K562 (cell line): ENCODE measurements around the gene RHD. TPM values are rescaled to one million over a fixed set of nuclear protein-coding genes. Genes with fewer than 3 reads are reported as not detected.

Experiments used
- CCNT2 ChIP-seq: IDR thresholded peaks from 2 replicates; pipeline ENCODE4 v1.6.1; 2011; ENCODE audit warnings: borderline replicate concordance, low read depth, mild to moderate bottlenecking, moderate library complexity, mixed read lengths, low read length; ENCODE audit not compliant: insufficient read length; ENCODE audit errors: extremely low read depth
- FOXO4 ChIP-seq: fragments of 450-650 bp; formaldehyde crosslinking; IDR thresholded peaks from 2 replicates; pipeline ENCODE4 v1.4.0; 2020; ENCODE audit warnings: mild to moderate bottlenecking, moderate library complexity
- GTF2E2 ChIP-seq: fragments of 200-800 bp; sonication (Bioruptor generic); IDR thresholded peaks from 2 replicates; pipeline ENCODE4 v1.6.1; 2016; ENCODE audit warnings: missing genetic modification characterization, missing compliant biosample characterization
- HES1 ChIP-seq: fragments of 450-650 bp; IDR thresholded peaks from 2 replicates; pipeline ENCODE4 v1.6.1; 2016; ENCODE audit warnings: low read depth, mild to moderate bottlenecking, moderate library complexity
- HNRNPL ChIP-seq: fragments of 200-400 bp; formaldehyde crosslinking; IDR thresholded peaks from 2 replicates; pipeline ENCODE4 v1.6.1; 2017; ENCODE audit warnings: low read depth, mild to moderate bottlenecking, low read length
- MEF2A ChIP-seq: IDR thresholded peaks from 2 replicates; pipeline ENCODE4 v1.6.1; 2011; ENCODE audit warnings: low read depth, mild to moderate bottlenecking, low read length, moderate library complexity; ENCODE audit not compliant: control insufficient read depth
- SMARCC2 ChIP-seq: fragments of 450-650 bp; IDR thresholded peaks from 2 replicates; pipeline ENCODE4 v1.6.1; 2017; ENCODE audit warnings: antibody characterized with exemption, moderate library complexity, mild to moderate bottlenecking, low read depth
- SNIP1 ChIP-seq: fragments of 450-650 bp; IDR thresholded peaks from 2 replicates; pipeline ENCODE4 v1.7.1; 2017; ENCODE audit warnings: low read depth, mild to moderate bottlenecking
- UBTF ChIP-seq, 2 experiments: IDR thresholded peaks; 2 replicates each; pipeline ENCODE4 v1.6.1; 2012; ENCODE audit warnings: improper control_type of control experiment in 2 of 2, low read depth in 2 of 2, low read length in 2 of 2, borderline replicate concordance in 1 of 2
- WHSC1 ChIP-seq: IDR thresholded peaks from one replicate; pipeline ENCODE4 v1.6.1; 2012; ENCODE audit warnings: low read length, control low read depth, inconsistent platforms
- ZNF140 ChIP-seq: fragments of 250-450 bp; sonication (Bioruptor Pico); IDR thresholded peaks from 2 replicates; pipeline ENCODE4 v1.8.0; 2021; ENCODE audit warnings: moderate library complexity, mild to moderate bottlenecking, inconsistent platforms
- ZNF23 ChIP-seq: fragments of 250-450 bp; sonication (Bioruptor Pico); IDR thresholded peaks from 2 replicates; pipeline ENCODE4 v1.4.0; 2020; ENCODE audit warnings: mild to moderate bottlenecking
- ZNF282 ChIP-seq: sonication (generic); formaldehyde crosslinking; IDR thresholded peaks from 2 replicates; pipeline ENCODE4 v1.8.1; 2023; ENCODE audit warnings: missing genetic modification reagents
- ZNF408 ChIP-seq: fragments of 250-450 bp; sonication (Bioruptor Pico); IDR thresholded peaks from 2 replicates; pipeline ENCODE4 v1.4.0; 2020; ENCODE audit warnings: low read depth, mild to moderate bottlenecking, moderate library complexity
- ZNF444 ChIP-seq: fragments of 250-450 bp; sonication (Bioruptor Pico); IDR thresholded peaks from 2 replicates; pipeline ENCODE4 v1.4.0; 2020; ENCODE audit warnings: mild to moderate bottlenecking, moderate library complexity
- polyA plus RNA-seq, 8 experiments: library from polyadenylated mRNA; depleted of rRNA in 4 of 8; stranded (reverse) in 5 of 8; unstranded in 3 of 8; fragments of >200 nt; fragmentation: Nextera tagmentation in 2 of 8; fragmentation: Illumina TruSeq in 1 of 8; extraction: Ambion mirVana in 2 of 8; extraction: Trizol in 1 of 8; gene quantifications; 2 replicates each; pipeline versions ENCODE4 v1.2.1 to v1.2.3, GENCODE V29; 2011 to 2014; ENCODE audit warnings: inconsistent platforms in 1 of 8, missing spikeins in 1 of 8
- total RNA-seq, 7 experiments: library from RNA; depleted of rRNA in 6 of 7; stranded (reverse); fragments of >200 nt in 6 of 7; fragmentation: Illumina TruSeq in 2 of 7; extraction: Trizol in 2 of 7; gene quantifications; 2 replicates each; pipeline versions ENCODE4 v1.2.1 to v1.2.3, GENCODE V29; 2011 to 2021; ENCODE audit warnings: low replicate concordance in 1 of 7
- TF ChIP-seq, protein P1 (sequence below): sonication (generic); formaldehyde crosslinking; IDR thresholded peaks from 2 replicates; pipeline ENCODE4 v1.8.0; 2022; ENCODE audit warnings: mild to moderate bottlenecking, missing genetic modification reagents, borderline replicate concordance
- TF ChIP-seq, protein P2 (sequence below): fragments of 450-650 bp; IDR thresholded peaks from one replicate; pipeline ENCODE4 v1.6.1; 2018; ENCODE audit warnings: mild to moderate bottlenecking, moderate library complexity; ENCODE audit not compliant: partially characterized antibody

Gene RHD
- total and polyA plus RNA-seq, 9 of the 15 experiments (the other 6 are each of a cell fraction or from before 2014, with no cell fraction given), result 8.8 to 32.4 (median 15.0) TPM

DNA sequence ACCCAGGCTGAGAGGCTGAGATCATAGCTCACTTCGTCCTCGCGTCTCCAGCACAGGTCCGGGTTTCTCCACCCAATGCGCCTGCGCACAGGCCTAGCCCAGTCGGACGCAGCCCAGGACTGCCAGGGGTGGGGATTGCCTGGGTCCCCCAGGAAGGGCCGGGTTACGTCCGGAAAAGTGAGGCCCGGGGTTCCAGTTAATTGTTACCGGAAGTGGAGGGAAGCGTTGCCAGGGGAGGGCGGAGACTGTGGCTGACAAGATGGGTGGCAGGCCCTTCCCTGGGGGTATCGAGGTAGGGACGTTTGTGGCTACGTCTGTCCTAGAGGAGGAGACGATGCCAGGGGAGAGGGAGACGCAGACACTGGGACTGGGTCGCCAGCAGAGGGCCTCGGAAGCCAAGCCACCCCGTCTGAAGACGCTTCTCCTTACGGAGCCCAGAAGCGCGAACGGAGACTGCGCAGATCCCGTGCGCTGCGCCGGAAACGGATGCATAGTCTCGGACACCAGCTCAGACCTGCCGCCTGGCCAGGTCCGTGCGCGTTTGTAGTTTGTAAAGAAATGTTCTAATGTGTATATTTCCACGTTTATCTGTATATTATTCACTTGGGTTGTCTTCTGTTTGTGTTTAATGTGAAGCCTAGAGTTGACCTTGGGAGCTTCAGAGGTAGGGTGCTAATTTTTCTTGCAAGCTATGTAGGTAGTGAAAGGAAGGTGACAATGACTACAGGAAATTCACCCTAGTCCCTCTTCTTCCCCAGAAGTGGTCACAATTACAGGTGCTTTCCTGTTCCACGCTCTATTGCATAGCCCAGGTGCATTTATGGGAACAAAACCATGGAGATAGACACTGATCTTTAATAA is 32.4 kb upstream of the RHD start (continued):
- no peak for TF ChIP-seq HES1
- no peak for TF ChIP-seq HNRNPL
- TF ChIP-seq, protein P1, sequence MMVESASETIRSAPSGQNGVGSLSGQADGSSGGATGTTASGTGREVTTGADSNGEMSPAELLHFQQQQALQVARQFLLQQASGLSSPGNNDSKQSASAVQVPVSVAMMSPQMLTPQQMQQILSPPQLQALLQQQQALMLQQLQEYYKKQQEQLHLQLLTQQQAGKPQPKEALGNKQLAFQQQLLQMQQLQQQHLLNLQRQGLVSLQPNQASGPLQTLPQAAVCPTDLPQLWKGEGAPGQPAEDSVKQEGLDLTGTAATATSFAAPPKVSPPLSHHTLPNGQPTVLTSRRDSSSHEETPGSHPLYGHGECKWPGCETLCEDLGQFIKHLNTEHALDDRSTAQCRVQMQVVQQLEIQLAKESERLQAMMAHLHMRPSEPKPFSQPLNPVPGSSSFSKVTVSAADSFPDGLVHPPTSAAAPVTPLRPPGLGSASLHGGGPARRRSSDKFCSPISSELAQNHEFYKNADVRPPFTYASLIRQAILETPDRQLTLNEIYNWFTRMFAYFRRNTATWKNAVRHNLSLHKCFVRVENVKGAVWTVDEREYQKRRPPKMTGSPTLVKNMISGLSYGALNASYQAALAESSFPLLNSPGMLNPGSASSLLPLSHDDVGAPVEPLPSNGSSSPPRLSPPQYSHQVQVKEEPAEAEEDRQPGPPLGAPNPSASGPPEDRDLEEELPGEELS (CRISPR knock-in tag), result no peak
- TF ChIP-seq MEF2A, result no peak
- no peak for TF ChIP-seq ZNF408
- TF ChIP-seq ZNF140 (CRISPR knock-in tag), result no peak
- TF ChIP-seq ZNF444 (CRISPR knock-in tag), result 0 out of 2 replicates have a peak, but pooled peaks have one; percentile 18
- TF ChIP-seq ZNF282 (CRISPR knock-in tag), result no peak
- 0 out of 2 replicates have a peak, but pooled peaks have one; percentile 68 for TF ChIP-seq FOXO4 (CRISPR knock-in tag)
- no peak for TF ChIP-seq SNIP1
- no peak; the same call in 1 of the 2 replicates for TF ChIP-seq GTF2E2 (tag)
- TF ChIP-seq, protein P2, sequence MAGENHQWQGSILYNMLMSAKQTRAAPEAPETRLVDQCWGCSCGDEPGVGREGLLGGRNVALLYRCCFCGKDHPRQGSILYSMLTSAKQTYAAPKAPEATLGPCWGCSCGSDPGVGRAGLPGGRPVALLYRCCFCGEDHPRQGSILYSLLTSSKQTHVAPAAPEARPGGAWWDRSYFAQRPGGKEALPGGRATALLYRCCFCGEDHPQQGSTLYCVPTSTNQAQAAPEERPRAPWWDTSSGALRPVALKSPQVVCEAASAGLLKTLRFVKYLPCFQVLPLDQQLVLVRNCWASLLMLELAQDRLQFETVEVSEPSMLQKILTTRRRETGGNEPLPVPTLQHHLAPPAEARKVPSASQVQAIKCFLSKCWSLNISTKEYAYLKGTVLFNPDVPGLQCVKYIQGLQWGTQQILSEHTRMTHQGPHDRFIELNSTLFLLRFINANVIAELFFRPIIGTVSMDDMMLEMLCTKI, result no peak
- no peak for TF ChIP-seq ZNF23 (CRISPR knock-in tag)
- TF ChIP-seq UBTF (IDR thresholded peaks at IDR 0.05; ENCODE audit: borderline replicate concordance in 1 of 2, low read depth in 2 of 2, low read length in 2 of 2), result no peak; a peak in 2 of 4 replicates
- no peak for TF ChIP-seq WHSC1
- 0 out of 2 replicates have a peak, but pooled peaks have one; percentile 37 for TF ChIP-seq SMARCC2
- peak; percentile 87 for TF ChIP-seq CCNT2
